Stimulated activated CD8-positive, alpha-beta memory T cell treated with anti-CD3 and anti-CD28 coated beads, Interleukin-2, amount 100 ng/mL, for 48 hours (primary cell): ENCODE data around the gene LRRC25.

Source experiments
- DNase-seq, 2 donors: peaks; one replicate each; pipeline ENCODE4 v3.0.0-alpha.2; 2020; ENCODE audit warnings: low read depth in 2 of 2

LRRC25 gene

DNA sequence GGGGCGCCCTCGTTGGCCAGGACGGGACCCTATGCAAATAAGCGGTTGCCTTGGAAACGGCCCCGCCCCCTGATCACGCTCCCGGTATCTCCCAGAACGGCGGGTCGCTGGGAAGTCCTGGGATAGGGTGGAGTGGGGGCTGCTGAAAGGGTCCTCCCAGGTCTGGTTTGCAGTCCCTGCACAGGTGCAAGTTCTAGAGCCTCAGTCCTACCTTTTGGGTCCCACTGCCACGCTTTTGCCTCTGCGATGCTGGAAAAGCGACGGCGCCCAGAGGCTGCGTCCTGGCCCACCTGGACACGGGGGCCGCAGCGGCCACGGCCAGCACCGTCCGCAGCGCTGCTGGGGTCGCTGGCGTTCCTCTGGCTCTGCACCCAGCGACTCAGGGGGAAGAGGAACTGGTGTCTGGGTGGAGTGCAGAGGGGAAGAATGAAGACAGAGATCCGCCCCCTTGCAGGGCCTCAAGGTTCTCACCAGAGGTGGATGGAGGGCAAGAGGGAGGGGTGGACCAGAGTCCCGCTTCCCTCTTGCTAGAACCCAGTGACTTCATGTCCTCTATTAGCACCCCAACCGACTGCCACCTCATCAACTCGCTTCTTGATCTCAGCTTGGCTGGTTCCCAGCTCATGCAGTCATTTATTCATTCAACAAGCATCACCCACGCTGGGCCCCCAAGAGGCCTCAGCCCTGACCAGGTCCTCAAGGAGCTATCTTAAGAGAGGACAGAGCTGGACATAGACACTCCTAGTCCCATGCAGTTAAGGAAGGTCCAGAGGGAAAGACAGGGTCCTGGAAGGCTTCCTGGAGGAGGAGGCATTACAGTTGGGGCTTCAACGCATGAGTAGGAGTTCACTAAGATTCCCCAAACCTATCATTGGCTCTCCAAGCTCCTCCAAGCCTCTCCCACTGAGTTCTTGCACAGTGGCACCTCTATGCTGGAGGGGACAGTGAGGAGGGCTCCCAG lies at the start of gene LRRC25:
Gene LRRC25 (minus strand): TSS at position 381 of the 961 bp plus-strand sequence. CDS start 659 bp downstream, outside the sequence.
- no peak for DNase-seq

DNA sequence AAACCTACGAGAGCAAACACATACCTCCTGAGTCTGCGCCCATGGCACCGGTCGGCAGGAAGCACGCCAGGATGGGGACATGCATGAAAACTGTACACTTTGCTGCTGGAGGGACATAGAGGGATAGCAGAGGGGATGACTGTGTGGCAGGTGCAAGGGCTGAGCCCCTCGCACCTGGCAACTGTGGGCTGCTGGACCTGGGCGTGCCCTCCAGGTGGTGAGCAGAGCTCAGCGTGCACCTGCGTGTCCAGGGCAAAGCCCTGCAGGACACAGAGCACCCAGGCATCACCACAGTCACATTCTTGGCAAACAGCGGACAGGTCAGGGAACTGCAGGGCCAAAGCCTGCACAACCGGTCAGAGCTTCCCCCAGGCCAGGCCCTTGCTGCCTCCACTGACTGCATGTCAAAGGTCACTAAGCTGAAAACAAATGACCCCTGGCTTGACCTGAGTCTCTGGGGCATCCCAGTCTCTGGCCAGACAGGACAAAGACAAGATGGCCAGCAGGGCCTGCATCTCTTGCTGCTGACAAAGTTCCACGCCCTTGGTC lies 49.5 kb upstream of the LRRC25 start:
- DNase-seq = no peak

DNA sequence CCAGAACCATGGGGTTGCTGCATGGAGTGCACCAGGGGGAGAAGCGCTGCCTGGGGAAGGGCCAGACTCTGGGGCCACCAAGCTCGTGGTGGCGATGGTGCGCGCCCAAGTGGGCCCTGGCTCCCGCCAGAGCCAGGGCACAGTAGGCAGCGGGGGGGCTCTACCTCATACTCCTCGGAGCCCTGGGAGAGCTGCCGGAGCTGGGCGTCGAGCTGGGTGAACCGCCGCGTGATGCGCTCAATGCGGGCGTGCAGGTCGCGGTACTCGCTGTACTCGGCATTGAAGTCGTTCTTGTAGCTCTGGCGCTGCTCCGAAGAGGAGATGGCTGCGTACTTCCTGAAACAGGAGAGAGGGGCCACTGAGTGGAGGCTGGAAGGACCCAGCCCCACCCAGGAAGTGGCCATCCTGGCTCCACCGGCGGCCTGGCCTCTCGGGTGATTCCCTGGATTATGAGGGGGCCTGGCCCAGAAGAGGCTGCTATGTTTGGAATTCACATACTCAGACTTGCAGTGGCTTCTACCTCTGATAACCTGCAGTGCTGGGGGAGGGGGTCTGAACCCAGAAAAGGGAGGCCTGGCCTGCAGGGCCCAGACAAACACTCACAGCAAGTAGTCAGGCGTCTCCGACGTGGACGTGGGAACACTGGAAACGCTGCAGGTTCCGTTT lies 48.9 kb upstream of the LRRC25 start:
- DNase-seq = no peak

DNA sequence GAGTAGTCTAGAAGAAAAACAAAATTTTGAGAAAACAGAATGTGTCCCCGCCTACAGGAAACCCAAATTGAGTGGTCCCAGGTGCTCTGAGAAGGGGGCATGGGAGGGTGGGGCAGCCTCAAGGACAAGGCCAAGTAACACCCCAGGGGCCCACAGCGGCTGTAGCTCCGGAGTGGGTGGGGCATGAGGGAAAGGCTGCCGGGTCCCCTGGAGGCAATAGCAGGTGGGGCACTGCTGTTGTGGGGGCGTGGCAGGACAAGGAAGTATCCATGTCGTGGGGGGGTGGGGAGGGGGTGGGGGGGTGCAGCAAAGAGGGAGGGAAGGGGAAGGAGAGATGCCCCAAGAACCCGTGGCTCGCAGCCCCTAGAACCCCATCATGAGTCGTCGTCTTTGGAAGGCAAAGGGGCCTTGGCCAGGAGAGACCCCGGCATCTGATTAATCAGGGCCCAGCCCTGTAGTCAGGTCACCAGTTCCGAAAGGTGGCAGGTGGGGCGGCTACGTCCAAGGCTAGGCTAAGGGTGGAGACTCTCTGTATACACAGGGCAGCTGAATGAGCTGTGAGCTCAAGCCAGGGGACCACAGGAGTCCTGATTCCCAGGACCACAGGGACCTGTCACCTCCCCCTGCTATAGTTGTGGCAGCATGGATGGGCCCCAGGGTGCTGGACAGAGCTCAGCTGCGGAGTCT lies 48.0 kb upstream of the LRRC25 start:
- DNase-seq = no peak

DNA sequence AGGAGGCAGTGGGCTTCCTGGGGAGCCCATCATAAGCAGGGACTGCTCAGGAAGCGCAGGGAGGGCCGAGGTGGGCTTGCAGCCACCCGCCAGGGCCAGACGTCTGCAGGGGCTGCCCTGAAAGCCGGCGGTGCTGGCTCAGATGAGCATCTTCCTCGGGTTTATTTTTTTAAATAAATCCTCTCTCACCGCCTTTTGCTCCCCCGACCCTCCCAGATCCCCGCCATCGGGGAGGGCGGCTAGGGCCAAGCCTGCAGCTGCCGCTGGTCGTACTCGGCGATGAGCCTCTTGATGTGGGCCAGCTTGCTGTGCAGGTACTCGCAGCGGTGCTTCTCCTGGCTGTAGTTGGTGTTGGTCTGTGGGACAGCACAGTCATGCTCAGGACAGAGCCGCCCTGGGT lies 47.1 kb upstream of the LRRC25 start:
- DNase-seq = no peak

DNA sequence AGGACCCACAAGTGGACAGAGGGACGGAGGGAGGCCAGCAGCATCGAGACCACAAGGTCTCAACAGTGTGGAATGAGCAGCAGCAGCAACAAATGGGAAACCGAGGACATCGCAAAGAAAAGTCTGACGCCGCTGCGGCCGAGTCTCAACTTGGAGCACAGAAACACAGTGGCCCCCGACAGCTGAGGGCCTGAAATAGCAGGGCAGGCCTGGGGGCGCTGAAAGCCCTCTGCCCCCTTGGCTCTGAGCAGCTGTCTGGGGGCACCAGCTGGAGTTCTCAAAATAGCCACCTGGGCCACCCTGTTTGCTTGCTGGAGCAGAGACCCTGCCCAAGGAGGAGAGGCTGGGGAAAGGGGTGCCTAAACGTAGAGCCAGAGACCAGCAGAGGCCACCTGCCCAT lies 46.4 kb upstream of the LRRC25 start:
- DNase-seq = no peak

DNA sequence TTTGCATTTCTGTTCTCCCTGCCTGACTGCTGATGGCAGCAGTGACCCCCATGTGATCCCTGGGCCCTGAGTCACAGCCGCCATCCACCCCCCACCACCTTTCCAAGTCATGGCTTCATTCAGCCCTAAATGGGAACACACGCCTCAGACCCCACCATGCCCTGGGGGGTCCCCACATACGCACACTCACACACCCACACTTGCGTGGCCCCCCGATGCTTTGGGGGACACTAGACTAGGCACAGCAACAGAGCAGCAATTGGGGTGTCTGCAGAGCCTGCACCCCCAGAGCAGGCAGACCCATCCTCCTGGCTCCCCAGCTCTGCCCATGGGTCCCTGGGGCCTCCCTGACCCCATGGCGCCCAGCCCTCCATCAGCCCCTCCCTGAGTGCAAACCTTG lies 46.0 kb upstream of the LRRC25 start:
- DNase-seq = no peak

DNA sequence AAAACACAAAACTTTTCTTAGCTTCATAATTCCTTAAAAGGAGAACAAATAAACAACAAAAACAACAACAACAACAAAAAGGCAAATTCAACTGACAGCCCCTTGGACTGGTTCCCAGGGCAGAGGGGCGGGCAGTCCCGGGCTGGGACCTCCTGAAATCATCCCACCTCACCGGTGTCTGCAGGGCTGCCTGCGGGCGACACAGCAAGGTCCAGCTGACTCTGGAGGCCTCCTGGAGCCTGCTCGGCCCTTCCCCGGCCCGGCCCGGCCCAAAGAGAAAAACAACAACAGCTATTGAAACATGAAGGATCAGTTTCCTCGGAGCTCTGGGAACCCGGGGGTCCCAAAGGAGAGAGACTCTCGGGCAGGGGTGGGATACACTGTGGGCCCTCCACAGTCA lies 45.5 kb upstream of the LRRC25 start:
- no peak for DNase-seq

DNA sequence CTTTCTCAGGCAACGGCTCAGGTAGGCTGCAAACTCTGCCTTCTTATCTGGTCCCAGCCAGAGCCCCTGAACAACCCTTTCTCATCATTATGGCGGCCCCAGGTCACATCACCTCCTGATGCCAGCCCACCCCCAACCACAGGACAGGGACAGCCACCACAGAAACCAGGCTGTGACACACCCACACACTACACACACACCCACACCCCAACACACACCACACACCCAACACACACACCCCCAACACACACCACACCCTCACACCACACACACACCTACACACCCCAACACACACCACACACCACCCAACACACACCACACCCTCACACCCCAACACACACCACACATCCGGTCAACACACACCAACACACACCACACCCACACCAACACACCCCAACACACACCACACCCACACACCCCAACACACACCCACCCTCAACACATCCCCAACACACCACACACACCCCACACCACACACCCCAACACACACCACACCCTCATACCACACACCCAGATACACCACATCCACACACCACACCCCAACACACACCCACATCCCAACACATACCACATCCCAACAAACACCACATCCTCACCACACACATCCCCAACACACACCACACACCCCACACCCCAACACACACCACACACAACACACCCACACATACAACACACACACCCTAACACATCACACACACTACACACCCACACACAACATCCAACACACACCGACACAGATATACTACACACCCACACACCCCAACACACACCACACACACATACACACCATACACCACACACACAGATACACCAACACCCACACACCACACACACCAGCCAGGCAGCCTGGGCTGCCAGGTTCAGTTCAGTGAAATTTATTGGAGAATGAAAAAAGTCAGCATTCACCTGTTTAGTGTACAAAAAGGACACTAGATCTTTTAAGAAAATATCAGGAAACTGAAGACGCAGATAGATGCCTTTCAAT lies 44.7 kb upstream of the LRRC25 start:
- no peak for DNase-seq

DNA sequence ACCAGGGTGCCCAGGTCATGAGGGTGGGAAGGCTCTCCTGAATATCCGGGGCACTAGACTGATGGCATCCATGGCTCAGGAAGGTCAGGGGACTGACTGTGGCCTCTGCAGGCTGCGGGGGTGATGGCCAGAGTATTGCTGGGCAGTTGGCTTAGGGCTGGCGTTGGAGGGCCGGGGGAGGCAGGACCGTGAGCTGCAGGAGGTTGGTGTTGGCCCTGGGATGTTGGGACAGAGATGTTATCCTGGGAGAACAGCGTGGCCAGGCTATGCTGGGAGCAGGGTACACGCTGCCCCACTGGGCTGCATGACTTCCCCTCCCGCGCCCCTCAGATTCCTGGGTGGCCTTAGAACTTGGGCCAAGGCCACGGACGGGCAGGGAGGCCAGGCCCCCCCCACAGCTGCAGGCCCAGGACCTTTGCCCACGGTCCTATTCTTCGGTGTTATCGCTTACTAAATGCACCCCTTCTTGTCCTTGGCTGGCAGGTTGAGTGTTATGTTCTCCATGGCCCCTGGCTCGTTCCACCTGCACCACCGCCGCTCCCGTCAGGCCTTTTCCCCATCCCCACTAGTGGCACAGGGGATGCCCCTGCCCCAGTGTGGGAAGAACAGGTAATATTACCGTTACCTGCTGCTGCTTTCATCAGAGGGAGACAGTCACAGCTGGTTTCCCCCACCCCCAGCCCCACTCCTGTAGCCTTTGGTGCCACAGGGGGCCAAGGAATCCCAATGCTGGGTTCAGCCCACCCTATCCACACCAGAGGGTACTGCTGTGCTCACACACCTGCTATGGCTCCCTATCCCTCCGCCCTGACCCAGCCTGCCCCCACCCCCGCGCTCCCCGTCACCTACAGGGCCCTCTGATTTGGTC lies 43.7 kb upstream of the LRRC25 start:
- DNase-seq = no peak

DNA sequence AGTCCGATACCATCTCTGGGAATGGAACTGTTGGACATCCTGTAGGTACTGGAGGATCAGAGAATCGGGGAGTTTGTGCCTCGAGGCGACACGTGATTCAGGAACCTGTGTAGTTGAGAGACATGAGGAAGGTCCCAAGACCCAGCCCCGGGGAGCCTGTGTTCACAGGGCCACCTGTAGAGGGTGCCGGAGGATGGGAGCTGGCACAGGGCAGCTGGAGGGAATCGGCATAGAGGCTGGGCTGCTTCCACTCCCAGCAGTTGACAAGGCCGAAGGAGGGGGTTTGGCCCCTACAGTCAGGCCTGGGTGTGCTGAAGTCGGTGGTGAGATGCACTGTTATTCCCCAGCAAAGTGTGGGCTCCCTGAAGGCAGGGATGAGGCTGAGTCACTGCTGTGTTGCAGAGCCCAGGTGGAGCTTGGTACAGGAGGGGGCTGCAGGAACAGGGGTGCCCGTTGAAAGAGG lies 43.0 kb upstream of the LRRC25 start:
- DNase-seq = no peak

DNA sequence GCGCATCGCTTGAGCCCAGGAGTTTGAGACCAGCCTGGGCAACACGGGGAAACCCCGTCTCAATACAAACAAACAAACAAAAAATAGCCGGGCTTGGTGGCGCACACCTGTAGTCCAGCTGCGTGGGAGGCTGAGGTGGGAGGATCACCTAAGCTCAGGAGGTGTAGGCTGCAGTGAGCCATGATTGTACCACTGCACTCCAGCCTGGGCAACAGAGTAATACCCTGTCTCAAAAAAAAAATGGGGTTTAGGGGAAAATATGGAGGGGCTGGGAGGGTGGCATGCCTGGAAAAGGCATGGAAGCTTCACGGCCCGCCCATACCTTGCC lies 42.5 kb upstream of the LRRC25 start:
- no peak for DNase-seq

DNA sequence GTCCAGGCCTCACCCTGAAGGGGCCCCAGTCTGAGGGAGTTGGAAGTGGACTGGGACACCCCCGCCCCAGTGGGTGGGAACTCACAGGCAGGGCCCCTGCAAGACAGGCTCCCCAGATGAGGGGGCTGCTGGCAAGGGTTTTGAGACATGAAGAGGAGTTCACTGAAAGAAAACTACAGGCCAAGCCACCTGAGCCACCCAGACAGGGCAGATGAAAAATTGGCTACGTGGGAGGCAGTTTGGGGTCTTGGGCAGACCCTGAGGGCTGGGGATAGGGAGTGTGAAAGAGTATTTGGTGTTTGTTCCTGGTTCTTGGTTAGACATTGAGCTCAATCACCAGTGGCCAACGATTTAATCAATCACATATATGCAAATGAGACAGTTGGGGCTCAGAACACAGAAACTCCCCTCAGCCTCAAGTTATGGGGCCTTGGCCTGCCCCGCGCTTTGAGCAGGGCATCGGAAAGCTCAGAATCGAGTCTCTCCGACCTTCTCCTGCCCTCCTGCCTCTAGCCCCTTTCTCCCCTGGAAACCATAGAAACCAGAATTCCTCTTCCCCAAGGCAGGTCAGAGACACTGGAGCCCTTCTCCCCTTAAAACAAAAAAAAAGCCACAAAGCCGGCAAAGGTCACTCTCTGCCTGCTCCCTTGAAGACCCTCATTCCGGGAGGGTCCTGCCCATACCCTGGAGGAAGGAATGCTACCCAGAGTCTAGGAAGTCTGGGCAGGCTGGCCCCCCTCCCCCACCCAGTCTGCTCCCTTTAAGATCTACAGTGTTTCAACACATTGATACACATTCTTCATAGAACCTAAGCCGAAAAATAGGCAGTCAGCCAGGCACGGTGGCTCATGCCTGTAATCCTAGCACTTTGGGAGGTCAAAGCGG lies 41.8 kb upstream of the LRRC25 start:
- DNase-seq = no peak

DNA sequence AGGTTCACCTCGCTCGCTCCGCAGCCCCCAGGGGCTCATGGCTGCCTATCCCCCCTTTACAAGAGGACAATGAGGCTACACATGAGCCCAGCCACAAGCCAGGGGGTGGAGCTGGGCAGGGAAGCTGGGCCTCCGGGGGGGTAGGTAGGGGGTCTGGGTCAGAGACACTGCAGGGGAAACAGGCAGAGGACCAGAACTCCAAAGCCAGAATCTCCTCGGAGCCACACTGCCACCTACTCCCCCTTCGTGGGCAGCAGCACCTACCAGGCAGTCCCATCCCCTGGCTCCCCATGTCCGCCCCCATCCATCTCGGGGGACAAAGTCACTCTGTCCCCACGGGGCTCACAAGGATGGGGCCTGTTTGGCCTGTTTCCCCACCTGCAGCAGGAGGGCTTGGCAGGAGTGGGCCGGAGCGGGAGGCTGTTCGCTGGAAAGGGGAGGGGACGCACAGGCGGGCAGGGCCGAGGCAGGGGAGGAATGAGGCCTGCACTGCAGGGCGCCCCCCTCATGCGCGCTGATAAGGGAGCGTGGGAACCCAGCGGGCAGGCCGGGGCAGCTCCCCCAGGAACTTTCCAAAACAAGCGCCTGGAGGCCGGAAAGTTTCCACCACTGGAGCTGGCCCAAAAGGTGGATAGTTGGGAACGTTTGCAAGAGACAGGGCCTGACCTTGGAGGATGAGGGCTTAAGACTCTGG lies 41.1 kb upstream of the LRRC25 start:
- no peak for DNase-seq

DNA sequence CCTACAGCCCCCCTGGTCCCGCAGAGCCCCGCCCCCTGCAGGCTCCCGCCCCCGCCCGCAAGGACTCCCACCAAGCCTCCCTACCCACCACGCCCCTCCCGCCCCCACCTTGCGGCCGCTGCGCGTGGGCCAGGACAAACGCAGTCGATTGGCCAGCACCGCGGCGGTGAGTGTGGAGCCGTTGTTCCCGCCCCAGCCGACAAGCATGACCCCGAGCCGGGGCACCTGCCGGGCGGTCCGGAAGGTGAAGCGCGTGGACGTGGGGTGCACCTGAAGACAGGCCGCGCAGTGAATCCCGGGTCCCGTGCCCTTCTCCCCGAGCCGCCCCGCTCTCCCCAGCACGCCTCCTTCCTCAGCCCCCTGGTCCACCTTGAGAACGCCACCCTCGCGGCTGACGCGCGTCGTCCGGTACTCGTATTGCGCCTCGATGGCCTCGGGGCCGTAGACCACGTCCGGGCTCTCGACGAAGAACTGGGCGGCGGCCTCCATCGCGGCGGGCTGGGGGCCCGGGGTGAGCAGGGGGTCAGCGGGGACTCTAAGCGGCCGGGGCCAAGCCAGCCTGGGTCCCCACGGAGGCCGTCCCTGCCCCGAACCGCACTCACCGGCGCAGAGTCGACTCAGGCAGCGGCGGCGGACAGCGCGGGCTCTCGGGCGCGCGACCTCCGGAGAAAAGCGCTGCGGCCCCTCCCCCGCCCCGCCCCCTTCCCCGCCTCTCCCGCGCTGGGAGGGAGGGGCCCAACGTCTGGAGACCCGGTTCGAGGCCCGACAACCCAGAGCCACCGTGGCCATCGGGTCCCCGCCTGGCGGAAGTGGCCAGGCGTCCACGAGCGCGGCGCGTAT lies 40.3 kb upstream of the LRRC25 start, which contains the start of gene ISYNA1:
Gene ISYNA1 (minus strand): TSS at position 643 of the 840 bp plus-strand sequence. CDS start 154 bp downstream, at position 489.
- peak in 1 of 2 donors; percentile 44 for DNase-seq

DNA sequence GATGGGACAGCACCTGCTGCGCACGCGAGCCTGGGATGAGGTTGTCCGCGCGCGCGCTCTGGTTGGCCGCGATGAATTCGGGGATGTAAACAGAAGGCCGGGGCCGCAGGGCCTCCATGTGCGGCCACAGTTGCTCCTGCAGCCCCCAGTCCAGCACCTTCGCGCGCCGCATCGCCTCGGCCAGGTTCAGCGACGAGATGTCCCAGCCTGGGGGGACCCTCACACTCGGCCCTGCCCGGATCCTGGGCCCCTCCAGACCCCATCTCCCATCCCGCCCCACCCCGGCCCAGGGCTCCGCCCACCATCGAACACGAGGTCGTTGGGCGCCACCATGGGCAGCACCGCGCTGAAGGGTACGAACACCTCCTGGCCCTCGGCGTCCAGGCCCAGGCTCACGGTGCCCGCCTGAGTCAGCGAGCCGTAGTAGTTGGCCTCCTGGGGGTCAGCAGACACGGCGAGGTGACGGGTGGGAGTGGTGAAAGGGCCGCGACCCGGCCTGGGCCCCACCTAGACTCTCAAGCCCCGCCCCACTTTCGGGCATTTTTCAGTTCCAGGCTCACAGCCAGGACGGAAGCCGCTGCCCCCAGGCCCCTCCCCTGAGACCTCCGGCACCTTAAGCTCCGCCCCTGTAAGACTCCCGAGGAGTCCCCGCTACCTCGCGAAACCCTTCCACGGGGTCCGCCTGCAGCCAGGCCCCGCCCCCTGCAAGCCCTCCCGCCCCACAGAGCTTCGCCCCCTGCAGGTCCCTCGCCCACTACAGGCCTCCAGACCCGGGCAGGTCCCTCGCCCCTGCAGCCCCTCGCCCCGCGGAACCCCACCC lies 39.5 kb upstream of the LRRC25 start:
- DNase-seq = peak; percentile 78 to 83
